Measurements from ENCODE around the gene CCDC8. TPM values are rescaled to one million over a fixed set of nuclear protein-coding genes. Genes with fewer than 3 reads are reported as not detected.

CCDC8 gene
- total RNA-seq, 4 donors from 2014 or later: 4.5 to 11.6 (median 4.9) TPM

- TF ChIP-seq POLR2AphosphoS5 (IDR thresholded peaks at IDR 0.05): no peak
- no peak for TF ChIP-seq POLR2A (IDR thresholded peaks at IDR 0.05; ENCODE audit: low read depth)
- no peak for TF ChIP-seq EP300 (IDR thresholded peaks at IDR 0.05)
- TF ChIP-seq CTCF (IDR thresholded peaks at IDR 0.05): no peak
- 61% methylated on average over 10 of the region's 10 CpGs for WGBS
- Histone ChIP-seq H3K4me3 (no peak overlapping the region), H3K36me3 (no peaks in the 10 kb centered on the region), H3K9me3 (no peaks in the 10 kb centered on the region), H3K27ac (replicated peaks in 1 of 4) (no peak overlapping the region), H3K27me3 (peaks cover 0 to 43% (median 0%) of the 10 kb centered on the region in 4 donors), H3K4me1 (peaks cover 5 to 14% (median 12%) of the 10 kb centered on the region in 4 donors)
- DNase-seq (ENCODE audit: extremely low spot score): no peak
- intact Hi-C loops (cut with DNase I): no loop called here
Observed at GRCh38 chr19:46431824-46432223, 18.5 kb upstream of the CCDC8 start.

- Histone ChIP-seq H3K9me3 (no peaks in the 10 kb centered on the region), H3K36me3 (no peaks in the 10 kb centered on the region), H3K4me3 (no peak overlapping the region), H3K27ac (replicated peaks in 1 of 4) (no peak overlapping the region), H3K4me1 (peaks cover 5 to 26% (median 22%) of the 10 kb centered on the region in 4 donors), H3K27me3 (peaks cover 0 to 52% (median 0%) of the 10 kb centered on the region in 4 donors)
- WGBS: 84% methylated on average over 4 of the region's 4 CpGs
- intact Hi-C loops (cut with DNase I): no loop called here
- TF ChIP-seq EP300 (IDR thresholded peaks at IDR 0.05) (no peak), POLR2AphosphoS5 (IDR thresholded peaks at IDR 0.05) (no peak), CTCF (IDR thresholded peaks at IDR 0.05) (no peak), POLR2A (IDR thresholded peaks at IDR 0.05; ENCODE audit: low read depth) (no peak)
- DNase-seq (ENCODE audit: extremely low spot score): no peak
Observed at GRCh38 chr19:46429999-46430398, 16.6 kb upstream of the CCDC8 start.

- H3K27ac ChIP-seq (replicated peaks in 1 of 4): no peak within 1 kb of the TSS
- DNase-seq (ENCODE audit: extremely low spot score): no peak
- intact Hi-C loops (cut with DNase I): no loop called here
- H3K9me3 ChIP-seq: no peaks in the 10 kb centered on the region
- WGBS: 36% methylated on average over 31 of the region's 52 CpGs
- H3K36me3 ChIP-seq: no peaks in the 10 kb centered on the region
- H3K27me3 ChIP-seq: peaks cover 0 to 39% (median 0%) of the 10 kb centered on the region in 4 donors
- TF ChIP-seq POLR2A (IDR thresholded peaks at IDR 0.05; ENCODE audit: low read depth) (no peak), EP300 (IDR thresholded peaks at IDR 0.05) (no peak), CTCF (IDR thresholded peaks at IDR 0.05) (no peak), POLR2AphosphoS5 (IDR thresholded peaks at IDR 0.05) (no peak)
- peak within 1 kb of the TSS; percentile 34 to 43 (median 38) for H3K4me3 ChIP-seq
- peaks cover 5 to 26% (median 22%) of the 10 kb centered on the region in 4 donors for H3K4me1 ChIP-seq
Observed at GRCh38 chr19:46428239-46429135, 15.1 kb upstream of the CCDC8 start, which contains the start of gene PNMA8C. PNMA8C (minus strand) TSS chr19:46428936; CDS start chr19:46428359, 577 bp downstream.

DNA sequence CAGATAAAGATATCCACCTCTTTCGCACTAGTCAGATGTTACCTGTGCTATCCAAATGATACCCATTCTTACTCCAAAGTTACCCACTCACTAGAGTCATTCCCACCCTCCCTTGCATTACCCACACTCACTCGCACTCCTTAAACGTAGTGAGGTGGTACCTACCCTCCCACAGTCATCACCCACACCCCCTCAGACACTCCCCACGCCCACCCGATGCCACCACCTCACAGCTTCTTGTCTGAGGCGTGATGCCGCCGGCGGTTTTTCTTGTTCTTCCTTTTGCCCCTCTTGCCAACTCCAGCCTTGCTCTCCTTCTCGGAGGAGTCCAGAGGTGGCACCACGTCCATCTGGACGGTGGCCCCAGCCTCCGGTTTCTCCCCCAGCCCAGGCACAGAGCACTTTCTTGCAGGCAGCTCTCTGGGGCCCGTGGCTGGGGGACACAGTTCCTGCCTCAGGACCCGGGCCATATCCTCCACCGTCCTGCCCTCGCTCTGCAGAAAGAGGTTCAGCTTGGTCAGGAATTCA, 14.2 kb upstream of the CCDC8 start:
- no peak overlapping the region for H3K27ac ChIP-seq (replicated peaks in 1 of 4)
- H3K4me1 ChIP-seq: peaks cover 5 to 26% (median 22%) of the 10 kb centered on the region in 4 donors
- H3K27me3 ChIP-seq: peaks cover 0 to 31% (median 0%) of the 10 kb centered on the region in 4 donors
- no peak for TF ChIP-seq CTCF (IDR thresholded peaks at IDR 0.05)
- TF ChIP-seq EP300 (IDR thresholded peaks at IDR 0.05): no peak
- no peak for TF ChIP-seq POLR2AphosphoS5 (IDR thresholded peaks at IDR 0.05)
- no peak for TF ChIP-seq POLR2A (IDR thresholded peaks at IDR 0.05; ENCODE audit: low read depth)
- intact Hi-C loops (cut with DNase I): no loop called here
- H3K9me3 ChIP-seq: no peaks in the 10 kb centered on the region
- no peak overlapping the region for H3K4me3 ChIP-seq
- H3K36me3 ChIP-seq: no peaks in the 10 kb centered on the region
- no peak for DNase-seq (ENCODE audit: extremely low spot score)
- WGBS: 89% methylated on average over 17 of the region's 17 CpGs
